Natural killer cell (primary cell): ENCODE data around the gene PCED1A. TPM values are rescaled to one million over a fixed set of nuclear protein-coding genes. Genes with fewer than 3 reads are reported as not detected.

Experiments
- ATAC-seq, 3 donors: fragments of 150-1000 bp in 2 of 3; fragments of 200-7000 bp in 1 of 3; cut with Tn5 transposase; 1 replicate in 1 of 3; 2 replicates in 2 of 3; pipeline ENCODE4 v1.10.0; 2021; ENCODE audit warnings: mild to moderate bottlenecking in 2 of 3, moderate library complexity in 2 of 3
- DNase-seq, 2 donors: peaks; one replicate each; pipeline versions ENCODE4 v3.0.0 to v3.0.0-alpha.2; 2013 to 2021; ENCODE audit warnings: mixed read lengths in 1 of 2
- H3K27ac ChIP-seq: one replicate; pipeline ENCODE4 v1.5.1; 2013; ENCODE audit warnings: mild to moderate bottlenecking, low read length
- H3K27me3 ChIP-seq: one replicate; pipeline ENCODE4 v1.6.1; 2013; ENCODE audit warnings: low read length; ENCODE audit not compliant: control insufficient read depth, insufficient read depth
- H3K36me3 ChIP-seq: one replicate; pipeline ENCODE4 v1.6.1; 2013; ENCODE audit warnings: low read length; ENCODE audit not compliant: control insufficient read depth, insufficient read depth
- H3K4me1 ChIP-seq: one replicate; pipeline ENCODE4 v1.6.1; 2013; ENCODE audit warnings: low read length; ENCODE audit not compliant: control insufficient read depth, insufficient read depth
- H3K4me3 ChIP-seq: one replicate; pipeline ENCODE4 v1.5.1; 2013; ENCODE audit warnings: low read length
- H3K9me3 ChIP-seq: one replicate; pipeline ENCODE4 v1.6.1; 2013; ENCODE audit warnings: low read length; ENCODE audit not compliant: control insufficient read depth, insufficient read depth
- H3K27ac Mint-ChIP-seq, 2 donors: one replicate each; pipeline ENCODE4 v1.8.0; 2022; ENCODE audit warnings: mild to moderate bottlenecking in 2 of 2, mixed read lengths in 2 of 2, moderate library complexity in 1 of 2
- H3K27me3 Mint-ChIP-seq, 2 donors: one replicate each; pipeline ENCODE4 v1.8.0; 2022; ENCODE audit warnings: low read depth in 2 of 2, mixed read lengths in 2 of 2
- H3K36me3 Mint-ChIP-seq: one replicate; pipeline ENCODE4 v1.8.0; 2022; ENCODE audit warnings: mixed read lengths
- H3K4me1 Mint-ChIP-seq, 2 donors: one replicate each; pipeline ENCODE4 v1.8.0; 2022; ENCODE audit warnings: mixed read lengths in 2 of 2
- H3K4me3 Mint-ChIP-seq: one replicate; pipeline ENCODE4 v1.8.0; 2022; ENCODE audit warnings: mild to moderate bottlenecking, moderate library complexity, mixed read lengths
- H3K9me3 Mint-ChIP-seq, 2 donors: one replicate each; pipeline ENCODE4 v1.8.0; 2022; ENCODE audit warnings: mixed read lengths in 2 of 2
- WGBS: methylation state at CpG from one replicate; pipeline ENCODE4 v1.1.7; 2013; ENCODE audit warnings: missing lambda C conversion rate; ENCODE audit not compliant: insufficient coverage; 5-methylcytosine and 5-hydroxymethylcytosine counted together
- intact Hi-C: fragments of 100-400 bp; cut with micrococcal nuclease; formaldehyde crosslinking; loops from one replicate; pipeline ENCODE4 v1.14.2; 2022
- total RNA-seq, 4 donors: library from RNA; stranded (reverse); fragments of 120-200 nt in 1 of 4; gene quantifications; one replicate each; pipeline versions ENCODE4 v1.2.3 to v1.2.4, GENCODE V29; 2013 to 2022
- TF ChIP-seq, protein P1 (sequence below): fragments of 200-600 bp; IDR thresholded peaks from one replicate; pipeline ENCODE4 v1.8.0; 2022; ENCODE audit warnings: antibody characterized with exemption

Gene PCED1A
- total RNA-seq, 3 donors from 2014 or later (not counting 1 experiment from before 2014, with no cell fraction given) = 70.3 to 76.5 (median 71.1) TPM

DNA sequence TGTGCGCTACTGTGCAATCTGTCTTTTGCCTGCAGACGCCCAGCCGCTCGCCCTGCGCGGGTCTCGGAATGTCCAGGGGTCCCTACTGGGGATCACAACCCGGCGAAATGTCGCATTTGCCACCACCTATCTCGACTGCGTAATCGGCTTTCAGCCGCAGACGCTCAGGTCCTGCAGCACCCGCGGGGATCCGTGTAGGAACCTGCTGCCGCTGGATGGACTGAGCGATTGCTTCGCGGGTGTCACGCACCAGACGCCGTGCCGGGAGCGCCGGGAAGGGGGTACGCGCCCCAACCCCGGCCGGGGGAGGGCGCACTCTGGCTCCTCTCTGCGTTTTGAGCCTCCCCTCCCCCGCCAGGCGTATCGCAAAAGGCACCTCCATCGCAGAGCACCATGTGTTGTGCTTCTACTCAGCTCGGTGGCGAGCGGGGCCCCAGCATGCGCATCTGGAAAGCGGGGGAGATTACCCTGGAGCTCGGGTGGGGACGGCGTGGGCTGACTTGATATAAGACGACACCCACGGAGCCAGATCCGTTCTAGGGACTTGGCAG is 32.1 kb upstream of the PCED1A start:
- ATAC-seq = peak; percentile 44 to 53 (median 49)
- Histone ChIP-seq H3K4me3 (peak overlapping the region; percentile 67), H3K27me3 (no peaks in the 10 kb centered on the region), H3K27ac (peak overlapping the region; percentile 58), H3K36me3 (no peaks in the 10 kb centered on the region), H3K9me3 (no peaks in the 10 kb centered on the region), H3K4me1 (peaks cover 55% of the 10 kb centered on the region)
- H3K4me1 Mint-ChIP-seq = peaks cover 67 to 71% of the 10 kb centered on the region in 2 donors
- TF ChIP-seq, protein P1, sequence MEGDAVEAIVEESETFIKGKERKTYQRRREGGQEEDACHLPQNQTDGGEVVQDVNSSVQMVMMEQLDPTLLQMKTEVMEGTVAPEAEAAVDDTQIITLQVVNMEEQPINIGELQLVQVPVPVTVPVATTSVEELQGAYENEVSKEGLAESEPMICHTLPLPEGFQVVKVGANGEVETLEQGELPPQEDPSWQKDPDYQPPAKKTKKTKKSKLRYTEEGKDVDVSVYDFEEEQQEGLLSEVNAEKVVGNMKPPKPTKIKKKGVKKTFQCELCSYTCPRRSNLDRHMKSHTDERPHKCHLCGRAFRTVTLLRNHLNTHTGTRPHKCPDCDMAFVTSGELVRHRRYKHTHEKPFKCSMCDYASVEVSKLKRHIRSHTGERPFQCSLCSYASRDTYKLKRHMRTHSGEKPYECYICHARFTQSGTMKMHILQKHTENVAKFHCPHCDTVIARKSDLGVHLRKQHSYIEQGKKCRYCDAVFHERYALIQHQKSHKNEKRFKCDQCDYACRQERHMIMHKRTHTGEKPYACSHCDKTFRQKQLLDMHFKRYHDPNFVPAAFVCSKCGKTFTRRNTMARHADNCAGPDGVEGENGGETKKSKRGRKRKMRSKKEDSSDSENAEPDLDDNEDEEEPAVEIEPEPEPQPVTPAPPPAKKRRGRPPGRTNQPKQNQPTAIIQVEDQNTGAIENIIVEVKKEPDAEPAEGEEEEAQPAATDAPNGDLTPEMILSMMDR = peak; percentile 42
- peak overlapping the region; percentile 91 for H3K4me3 Mint-ChIP-seq
- no peaks in the 10 kb centered on the region for H3K27me3 Mint-ChIP-seq
- no peaks in the 10 kb centered on the region for H3K9me3 Mint-ChIP-seq
- under 1% methylated on average over 49 of the region's 49 CpGs for WGBS
- H3K27ac Mint-ChIP-seq = peak overlapping the region; percentile 74 to 85
- intact Hi-C loops = loop anchor here (2.0 to 5.0 kb wide), 2 partner anchors 32 to 35 kb away; partner anchors contain the start of genes PCED1A and VPS16
- H3K36me3 Mint-ChIP-seq = no peaks in the 10 kb centered on the region
- DNase-seq = peak; percentile 65 to 89

DNA sequence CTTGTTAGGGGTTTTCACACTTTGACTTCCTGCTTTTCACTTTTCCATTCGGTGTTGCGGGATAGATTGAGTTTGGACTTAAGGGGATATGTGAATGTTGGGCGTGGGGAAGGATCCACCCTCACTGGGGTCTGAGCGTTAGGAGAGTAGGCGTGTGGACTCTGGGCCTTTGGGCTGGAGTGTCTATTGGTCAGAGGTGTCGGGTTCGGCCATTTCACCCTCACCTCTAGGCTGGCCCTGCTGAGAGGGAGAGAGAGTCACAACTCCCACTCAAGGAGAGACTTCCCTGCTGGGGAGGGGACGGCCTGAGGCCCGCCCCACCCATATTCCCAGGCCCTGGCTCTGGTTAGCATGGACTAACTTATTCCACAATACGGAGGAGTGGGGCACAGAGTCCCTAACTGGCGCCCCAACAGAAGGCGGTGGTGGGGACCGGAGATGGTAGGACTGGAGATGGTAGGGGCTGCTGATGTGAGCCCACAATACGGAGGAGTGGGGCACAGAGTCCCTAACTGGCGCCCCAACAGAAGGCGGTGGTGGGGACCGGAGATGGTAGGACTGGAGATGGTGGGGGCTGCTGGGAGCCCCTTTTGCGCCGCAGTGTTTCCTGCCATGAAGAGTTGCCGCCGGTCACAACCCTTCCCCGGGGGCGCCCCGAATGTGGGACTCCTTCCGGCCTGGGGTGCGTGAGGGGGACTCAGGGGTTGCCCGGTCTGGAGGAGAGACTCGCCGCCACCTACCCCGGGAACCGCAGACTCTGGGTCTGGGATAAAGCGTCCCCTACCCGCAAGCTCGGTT is 31.4 kb upstream of the PCED1A start:
- ATAC-seq = peak in 2 of 3 donors; percentile 7 to 11
- Mint-ChIP-seq H3K9me3 (no peaks in the 10 kb centered on the region), H3K27ac (peak overlapping the region; percentile 74 to 85), H3K4me1 (peaks cover 70 to 74% of the 10 kb centered on the region in 2 donors), H3K36me3 (no peaks in the 10 kb centered on the region), H3K27me3 (no peaks in the 10 kb centered on the region), H3K4me3 (peak overlapping the region; percentile 91)
- intact Hi-C loops = loop anchor here (2.0 to 5.0 kb wide), 2 partner anchors 31 to 35 kb away; partner anchors contain the start of genes PCED1A and VPS16
- Histone ChIP-seq H3K4me3 (peak overlapping the region; percentile 67), H3K27ac (peak overlapping the region; percentile 58), H3K4me1 (peaks cover 62% of the 10 kb centered on the region), H3K36me3 (no peaks in the 10 kb centered on the region), H3K27me3 (no peaks in the 10 kb centered on the region), H3K9me3 (no peaks in the 10 kb centered on the region)
- WGBS = 19% methylated on average over 28 of the region's 34 CpGs
- peak in 1 of 2 donors; percentile 20 for DNase-seq
- TF ChIP-seq, protein P1 = no peak

DNA sequence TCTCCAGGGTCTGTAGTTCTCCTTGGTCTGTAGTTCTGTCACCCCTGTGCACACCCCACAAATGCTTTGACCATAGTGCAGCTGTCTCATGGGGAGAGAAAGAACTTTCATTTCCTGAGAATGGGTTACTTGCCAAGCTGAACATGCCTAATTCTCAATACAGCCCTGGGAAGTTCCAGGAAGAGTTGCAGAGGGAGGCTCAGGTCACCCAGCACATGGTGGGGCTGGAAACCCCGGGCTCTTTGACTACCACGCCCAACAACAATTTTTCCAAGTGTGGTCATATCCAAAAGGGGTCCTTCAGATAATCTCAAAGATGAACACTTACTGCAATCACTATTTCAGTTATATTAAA is 30.6 kb upstream of the PCED1A start:
- peak overlapping the region; percentile 74 to 85 for H3K27ac Mint-ChIP-seq
- H3K9me3 Mint-ChIP-seq = no peaks in the 10 kb centered on the region
- Histone ChIP-seq H3K27me3 (no peaks in the 10 kb centered on the region), H3K27ac (no peak overlapping the region), H3K9me3 (no peaks in the 10 kb centered on the region), H3K36me3 (peaks cover 5% of the 10 kb centered on the region), H3K4me3 (no peak overlapping the region), H3K4me1 (peaks cover 69% of the 10 kb centered on the region)
- H3K4me1 Mint-ChIP-seq = peaks cover 70 to 74% of the 10 kb centered on the region in 2 donors
- no peaks in the 10 kb centered on the region for H3K27me3 Mint-ChIP-seq
- no peaks in the 10 kb centered on the region for H3K36me3 Mint-ChIP-seq
- peak overlapping the region; percentile 91 for H3K4me3 Mint-ChIP-seq
- ATAC-seq = no peak
- WGBS = 66% methylated on average over 2 of the region's 2 CpGs
- TF ChIP-seq, protein P1 = no peak
- intact Hi-C loops = loop anchor here (5.0 kb wide), 1 partner anchor 36 kb away; no protein-coding TSS in a partner anchor
- DNase-seq = no peak
